Panc1 (cell line): ENCODE results near the gene PTPRS. TPM values are rescaled to one million over a fixed set of nuclear protein-coding genes. Genes with fewer than 3 reads are reported as not detected.

Source experiments
- ATAC-seq: fragments of 200-7000 bp; cut with Tn5 transposase; 2 replicates; pipeline ENCODE4 v1.9.1; 2020; ENCODE audit warnings: mild to moderate bottlenecking, moderate library complexity
- BruUV-seq: library from RNA; stranded (reverse); fragments of 400-500 nt; replicated peaks from 2 replicates; lab custom pipeline; 2021; lab: Mats Ljungman, UMichigan
- CTCF ChIA-PET: fragments of 300-600 bp; sonication (Branson Sonifier 250); formaldehyde crosslinking; loops from one replicate; lab custom pipeline; 2022; ENCODE audit warnings: antibody characterized with exemption; lab: Charles Lee
- POLR2A ChIA-PET: fragments of 300-600 bp; sonication (Branson Sonifier 250); formaldehyde crosslinking; loops from one replicate; lab custom pipeline; 2022; ENCODE audit warnings: antibody characterized with exemption; lab: Charles Lee
- DNase-seq: peaks from one replicate; pipeline ENCODE4 v3.0.0-alpha.2; 2010; ENCODE audit warnings: low read depth, low spot score
- H3K27ac ChIP-seq: 2 replicates; pipeline ENCODE4 v1.5.1; 2011; ENCODE audit warnings: mild to moderate bottlenecking, low read length, inconsistent platforms
- H3K27me3 ChIP-seq: fragments of 200-500 bp; sonication (Bioruptor generic); 2 replicates; pipeline ENCODE4 v1.6.0; 2014; ENCODE audit warnings: low read length, inconsistent platforms; ENCODE audit not compliant: control insufficient read depth, insufficient read depth
- H3K36me3 ChIP-seq: fragments of 200-500 bp; sonication (Bioruptor generic); 2 replicates; pipeline ENCODE4 v1.5.1; 2014; ENCODE audit warnings: inconsistent platforms, mild to moderate bottlenecking, low read length, moderate library complexity; ENCODE audit not compliant: control insufficient read depth, insufficient read depth
- H3K4me1 ChIP-seq: 2 replicates; pipeline ENCODE4 v1.5.1; 2011; ENCODE audit warnings: inconsistent platforms, mild to moderate bottlenecking, low read length, moderate library complexity; ENCODE audit not compliant: control insufficient read depth, insufficient read depth
- H3K4me3 ChIP-seq, 2 experiments: 2 replicates each; pipeline ENCODE4 v1.5.1; 2011 to 2012; ENCODE audit warnings: low read depth in 2 of 2, low read length in 2 of 2, mild to moderate bottlenecking in 2 of 2, inconsistent platforms in 1 of 2, moderate library complexity in 1 of 2
- H3K9me3 ChIP-seq: fragments of 200-500 bp; sonication (Bioruptor generic); 2 replicates; pipeline ENCODE4 v1.5.1; 2014; ENCODE audit warnings: low read depth, mild to moderate bottlenecking, inconsistent platforms, low read length, moderate library complexity; ENCODE audit not compliant: control insufficient read depth, insufficient read depth
- CTCF ChIP-seq: fragments of 450-650 bp; IDR thresholded peaks from 2 replicates; pipeline ENCODE4 v1.5.1; 2017; ENCODE audit warnings: mild to moderate bottlenecking
- POLR2AphosphoS5 ChIP-seq: IDR thresholded peaks from 2 replicates; pipeline ENCODE4 v1.6.1; 2012; ENCODE audit warnings: mild to moderate bottlenecking, low read depth, low read length, moderate library complexity
- REST ChIP-seq, 2 experiments: IDR thresholded peaks; 2 replicates each; pipeline ENCODE4 v1.6.1; 2011 to 2012; ENCODE audit warnings: low read depth in 2 of 2, control low read depth in 1 of 2, low read length in 1 of 2, mild to moderate bottlenecking in 1 of 2, moderate library complexity in 1 of 2; ENCODE audit not compliant: insufficient read depth in 1 of 2
- SIN3A ChIP-seq: IDR thresholded peaks from 2 replicates; pipeline ENCODE4 v1.6.1; 2012; ENCODE audit warnings: low read depth, mild to moderate bottlenecking, low read length, moderate library complexity, borderline replicate concordance; ENCODE audit not compliant: insufficient read depth
- TCF7L2 ChIP-seq: IDR thresholded peaks from 2 replicates; pipeline ENCODE4 v1.6.1; 2011; ENCODE audit warnings: mild to moderate bottlenecking, low read depth, low read length, inconsistent platforms
- in situ Hi-C: cut with HindIII; loops from 2 replicates; pipeline ENCODE4 v1.10.0; 2016; ENCODE audit warnings: low sequenced_read_pairs, low pct_unique_long_range_greater_than_20kb
- intact Hi-C: fragments of 100-400 bp; cut with micrococcal nuclease; formaldehyde crosslinking; loops from one replicate; pipeline ENCODE4 v1.10.0; 2022; ENCODE audit not compliant: unreplicated experiment
- total RNA-seq: library from RNA; stranded (reverse); gene quantifications from one replicate; pipeline ENCODE4 v1.2.1, GENCODE V29; 2021; ENCODE audit not compliant: unreplicated experiment

PTPRS gene
- total RNA-seq, 1 experiment from 2014 or later = 85.4 TPM

- ATAC-seq = no peak
- peaks cover 8% of the 10 kb centered on the region; the same call in 1 of the 2 replicates for H3K4me1 ChIP-seq
- no peaks in the 10 kb centered on the region for H3K36me3 ChIP-seq
- H3K27me3 ChIP-seq = no peaks in the 10 kb centered on the region
- no peaks in the 10 kb centered on the region for H3K9me3 ChIP-seq
- no peak for DNase-seq
- POLR2A ChIA-PET = no interaction called here
- BruUV-seq = no TSS peak
- intact Hi-C loops = no loop called here
- CTCF ChIA-PET = interaction anchor here (0.6 kb wide), 1 partner anchor 43 kb away, joined by 5 read pairs; no protein-coding TSS in a partner anchor
- H3K27ac ChIP-seq = no peak overlapping the region
- TF ChIP-seq CTCF = no peak
- no peak for TF ChIP-seq REST (IDR thresholded peaks at IDR 0.05; ENCODE audit: insufficient read depth in 1 of 2, low read depth in 2 of 2, low read length in 1 of 2)
- TF ChIP-seq POLR2AphosphoS5 = no peak
- TF ChIP-seq SIN3A = no peak
- TF ChIP-seq TCF7L2 = no peak
- in situ Hi-C loops = no loop called here
- H3K4me3 ChIP-seq = no peak overlapping the region
Observed at GRCh38 chr19:5336195-5336965, 4.2 kb downstream of the PTPRS start.

- no peak overlapping the region for H3K27ac ChIP-seq
- CTCF ChIA-PET = no interaction called here
- H3K4me3 ChIP-seq = no peak overlapping the region
- H3K36me3 ChIP-seq = no peaks in the 10 kb centered on the region
- no peaks in the 10 kb centered on the region for H3K9me3 ChIP-seq
- no TSS peak for BruUV-seq
- no peak for TF ChIP-seq TCF7L2
- TF ChIP-seq CTCF = no peak
- no peak for TF ChIP-seq POLR2AphosphoS5
- TF ChIP-seq REST (IDR thresholded peaks at IDR 0.05; ENCODE audit: insufficient read depth in 1 of 2, low read depth in 2 of 2, low read length in 1 of 2) = no peak
- TF ChIP-seq SIN3A = no peak
- in situ Hi-C loops = no loop called here
- peaks cover 8% of the 10 kb centered on the region; the same call in 1 of the 2 replicates for H3K4me1 ChIP-seq
- no peak for DNase-seq
- intact Hi-C loops = no loop called here
- no peak for ATAC-seq
- no peaks in the 10 kb centered on the region for H3K27me3 ChIP-seq
- POLR2A ChIA-PET = no interaction called here
Observed at GRCh38 chr19:5335593-5335992, 5.0 kb downstream of the PTPRS start.
